ENCODE measurements around the gene ZNF19.

The ZNF19 gene

GRCh38 chr16:71431991-71432390 lies 57.1 kb downstream of the ZNF19 start:
- no peak for DNase-seq
- H3K27ac ChIP-seq, result no peak overlapping the region

DNA sequence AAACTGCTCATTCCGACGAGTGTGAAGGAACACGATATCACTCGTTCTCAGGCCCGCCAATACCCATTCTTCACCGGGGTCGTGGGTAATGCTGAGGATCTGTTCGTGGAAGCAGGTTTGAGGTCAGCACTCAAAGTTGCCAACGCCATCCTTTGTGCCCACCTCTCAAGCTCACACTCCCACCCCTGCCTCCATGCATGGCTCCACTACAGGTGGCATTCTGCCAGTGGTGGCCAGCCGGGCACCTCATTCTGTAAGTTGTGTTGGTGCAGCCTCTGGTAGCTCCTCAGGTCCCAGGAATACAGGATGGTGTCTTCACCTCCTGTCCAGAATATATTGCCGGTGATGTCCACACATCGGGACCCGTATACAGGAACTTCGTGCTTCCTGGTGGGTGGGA lies 57.9 kb downstream of the ZNF19 start:
- no peaks in the 10 kb centered on the region for H3K27me3 ChIP-seq (replicated peaks)
- in situ Hi-C loops (cut with HindIII; ENCODE audit: low pct_ligation_motif_present, low sequenced_read_pairs), result no loop called here

More at GRCh38 chr16:71431991-71432390, 57.1 kb downstream of the ZNF19 start:
- TF ChIP-seq, protein P1, sequence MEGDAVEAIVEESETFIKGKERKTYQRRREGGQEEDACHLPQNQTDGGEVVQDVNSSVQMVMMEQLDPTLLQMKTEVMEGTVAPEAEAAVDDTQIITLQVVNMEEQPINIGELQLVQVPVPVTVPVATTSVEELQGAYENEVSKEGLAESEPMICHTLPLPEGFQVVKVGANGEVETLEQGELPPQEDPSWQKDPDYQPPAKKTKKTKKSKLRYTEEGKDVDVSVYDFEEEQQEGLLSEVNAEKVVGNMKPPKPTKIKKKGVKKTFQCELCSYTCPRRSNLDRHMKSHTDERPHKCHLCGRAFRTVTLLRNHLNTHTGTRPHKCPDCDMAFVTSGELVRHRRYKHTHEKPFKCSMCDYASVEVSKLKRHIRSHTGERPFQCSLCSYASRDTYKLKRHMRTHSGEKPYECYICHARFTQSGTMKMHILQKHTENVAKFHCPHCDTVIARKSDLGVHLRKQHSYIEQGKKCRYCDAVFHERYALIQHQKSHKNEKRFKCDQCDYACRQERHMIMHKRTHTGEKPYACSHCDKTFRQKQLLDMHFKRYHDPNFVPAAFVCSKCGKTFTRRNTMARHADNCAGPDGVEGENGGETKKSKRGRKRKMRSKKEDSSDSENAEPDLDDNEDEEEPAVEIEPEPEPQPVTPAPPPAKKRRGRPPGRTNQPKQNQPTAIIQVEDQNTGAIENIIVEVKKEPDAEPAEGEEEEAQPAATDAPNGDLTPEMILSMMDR (IDR thresholded peaks at IDR 0.05; ENCODE audit: low read depth, low read length, missing control alignments), result no peak
- in situ Hi-C loops (cut with HindIII; ENCODE audit: low pct_ligation_motif_present, low sequenced_read_pairs), result no loop called here
- H3K36me3 ChIP-seq (replicated peaks), result no peaks in the 10 kb centered on the region
- no peak overlapping the region for H3K4me3 ChIP-seq (ENCODE audit: low read depth, low read length)
- H3K27me3 ChIP-seq (replicated peaks), result no peaks in the 10 kb centered on the region

DNA sequence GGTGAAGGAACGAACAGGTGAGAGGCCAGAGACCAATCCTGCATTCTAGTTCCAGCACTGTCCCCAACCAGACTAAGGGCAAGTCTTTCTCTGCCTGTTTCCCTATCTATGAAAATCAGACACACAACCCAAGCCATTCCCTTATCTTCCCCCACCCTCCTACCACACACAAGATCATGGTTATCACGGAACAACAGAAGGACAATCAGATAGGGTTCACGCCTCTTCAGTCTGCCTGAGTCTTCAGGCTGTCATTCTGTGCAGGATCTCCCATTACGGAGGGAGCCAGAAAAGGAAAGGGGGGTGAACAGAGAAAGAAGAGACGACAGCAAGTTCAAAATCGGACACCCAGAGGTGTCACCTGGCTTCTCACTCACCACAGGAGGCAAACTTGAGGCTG lies 58.4 kb downstream of the ZNF19 start:
- H3K36me3 ChIP-seq (replicated peaks), result no peaks in the 10 kb centered on the region

More for the DNA sequence above, 57.9 kb downstream of the ZNF19 start:
- no peak overlapping the region for H3K4me3 ChIP-seq (ENCODE audit: low read depth, low read length)
- TF ChIP-seq, protein P1 (IDR thresholded peaks at IDR 0.05; ENCODE audit: low read depth, low read length, missing control alignments), result no peak
- no peak for DNase-seq
- no peak overlapping the region for H3K27ac ChIP-seq
- no peaks in the 10 kb centered on the region for H3K36me3 ChIP-seq (replicated peaks)

GRCh38 chr16:71429581-71429980 lies 59.5 kb downstream of the ZNF19 start:
- H3K4me3 ChIP-seq (ENCODE audit: low read depth, low read length), result no peak overlapping the region
- TF ChIP-seq, protein P1 (IDR thresholded peaks at IDR 0.05; ENCODE audit: low read depth, low read length, missing control alignments), result no peak
- H3K27me3 ChIP-seq (replicated peaks), result no peaks in the 10 kb centered on the region
- H3K36me3 ChIP-seq (replicated peaks), result no peaks in the 10 kb centered on the region
- in situ Hi-C loops (cut with HindIII; ENCODE audit: low pct_ligation_motif_present, low sequenced_read_pairs), result no loop called here
- H3K27ac ChIP-seq, result no peak overlapping the region
- no peak for DNase-seq

More for the DNA sequence above, 58.4 kb downstream of the ZNF19 start:
- no peak for DNase-seq
- in situ Hi-C loops (cut with HindIII; ENCODE audit: low pct_ligation_motif_present, low sequenced_read_pairs), result no loop called here
- Histone ChIP-seq H3K4me3 (ENCODE audit: low read depth, low read length) (no peak overlapping the region), H3K27ac (no peak overlapping the region), H3K27me3 (replicated peaks) (no peaks in the 10 kb centered on the region)
- TF ChIP-seq, protein P1 (IDR thresholded peaks at IDR 0.05; ENCODE audit: low read depth, low read length, missing control alignments), result no peak

DNA sequence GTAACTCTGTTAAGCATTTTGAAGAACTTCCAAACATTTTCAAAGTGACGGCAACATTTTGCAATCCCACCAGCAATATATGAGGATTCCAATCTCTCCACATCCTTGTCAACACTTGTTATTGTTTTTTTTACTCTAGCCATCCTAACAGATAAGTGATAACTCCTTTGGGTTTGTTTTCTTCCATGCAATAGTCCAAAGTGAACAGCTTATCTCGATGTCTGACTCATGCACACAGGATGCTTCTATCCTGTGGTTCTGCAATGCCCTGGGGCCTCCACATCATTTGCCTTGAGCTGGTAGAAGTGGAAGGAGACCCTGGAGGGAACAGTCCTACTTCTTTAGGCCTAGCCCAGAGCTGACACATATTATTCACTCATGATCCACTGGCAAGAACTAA lies 60.2 kb downstream of the ZNF19 start:
- Histone ChIP-seq H3K27me3 (replicated peaks) (no peaks in the 10 kb centered on the region), H3K27ac (no peak overlapping the region), H3K36me3 (replicated peaks) (no peaks in the 10 kb centered on the region), H3K4me3 (ENCODE audit: low read depth, low read length) (no peak overlapping the region)
- in situ Hi-C loops (cut with HindIII; ENCODE audit: low pct_ligation_motif_present, low sequenced_read_pairs), result no loop called here
- TF ChIP-seq, protein P1 (IDR thresholded peaks at IDR 0.05; ENCODE audit: low read depth, low read length, missing control alignments), result no peak
- DNase-seq, result peak; percentile 24

DNA sequence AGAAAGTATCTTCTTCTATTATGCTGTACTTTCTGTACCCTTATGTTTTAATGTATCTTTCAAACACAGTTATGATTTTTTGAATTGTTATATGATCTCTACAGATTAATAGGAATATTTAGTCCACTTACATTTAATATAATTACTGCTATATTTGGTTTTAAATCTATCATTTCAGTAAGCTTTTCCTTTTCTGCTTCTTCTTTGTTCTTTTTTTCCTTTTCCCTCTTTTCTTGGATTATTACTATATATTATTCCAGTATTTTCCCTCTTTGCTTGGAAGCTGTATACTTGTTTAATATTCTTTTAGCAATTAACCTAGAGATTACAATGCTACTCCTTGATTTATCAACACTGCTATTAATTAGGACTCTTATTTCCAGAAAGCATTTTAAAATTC lies 60.7 kb downstream of the ZNF19 start:
- Histone ChIP-seq H3K27ac (no peak overlapping the region), H3K4me3 (ENCODE audit: low read depth, low read length) (no peak overlapping the region), H3K36me3 (replicated peaks) (no peaks in the 10 kb centered on the region), H3K27me3 (replicated peaks) (no peaks in the 10 kb centered on the region)
- DNase-seq, result no peak
- TF ChIP-seq, protein P1 (IDR thresholded peaks at IDR 0.05; ENCODE audit: low read depth, low read length, missing control alignments), result no peak
- in situ Hi-C loops (cut with HindIII; ENCODE audit: low pct_ligation_motif_present, low sequenced_read_pairs), result no loop called here
